Mucosa of descending colon (tissue), 3 donors: Measurements from ENCODE around the gene ELF5. TPM values are rescaled to one million over a fixed set of nuclear protein-coding genes. Genes with fewer than 3 reads are reported as not detected.

Experiments
- ATAC-seq: fragments of 200-7000 bp; cut with Tn5 transposase; one replicate; pipeline ENCODE4 v1.9.1; 2020; ENCODE audit warnings: mild to moderate bottlenecking, moderate library complexity
- DNase-seq, 3 donors: peaks; one replicate each; pipeline ENCODE4 v3.0.0-alpha.2; 2020
- H3K36me3 ChIP-seq: fragments of 200-600 bp; one replicate; pipeline ENCODE4 v1.8.0; 2021; ENCODE audit warnings: low read depth, mild to moderate bottlenecking
- H3K4me1 ChIP-seq: fragments of 200-600 bp; one replicate; pipeline ENCODE4 v1.8.0; 2021; ENCODE audit warnings: low read depth, mild to moderate bottlenecking
- H3K4me3 ChIP-seq: fragments of 200-600 bp; one replicate; pipeline ENCODE4 v1.8.0; 2021; ENCODE audit warnings: mild to moderate bottlenecking
- H3K9me3 ChIP-seq: fragments of 200-600 bp; one replicate; pipeline ENCODE4 v1.8.0; 2021; ENCODE audit warnings: mild to moderate bottlenecking
- CTCF ChIP-seq: fragments of 200-600 bp; IDR thresholded peaks from one replicate; pipeline ENCODE4 v1.8.0; 2022; ENCODE audit warnings: antibody characterized with exemption, mild to moderate bottlenecking
- intact Hi-C, 2 donors: fragments of 100-400 bp; cut with DNase I in 1 of 2; cut with micrococcal nuclease in 1 of 2; formaldehyde crosslinking; loops; one replicate each; pipeline versions ENCODE4 v1.11.0 to v1.11.1; 2022; cut with DNase I, micrococcal nuclease
- total RNA-seq, 3 donors: library from RNA; stranded (reverse); fragmentation: NEBNext Ultra II Directional in 2 of 3; extraction: Animal tissue kit (Norgen Biotek cat#: 25700) in 2 of 3; gene quantifications; one replicate each; pipeline versions ENCODE4 v1.2.1 to v1.2.4, GENCODE V29; 2021 to 2023
- donor health status: DM: no; HTN: no; CAD: no; lungs with moderate emphysema.
- donor health status: DM: no; HTN: no; CAD: no.
- donor health status: DM: no; HTN: yes; CAD: no.

ELF5 gene
- total RNA-seq, 3 donors from 2014 or later, result not detected

DNA sequence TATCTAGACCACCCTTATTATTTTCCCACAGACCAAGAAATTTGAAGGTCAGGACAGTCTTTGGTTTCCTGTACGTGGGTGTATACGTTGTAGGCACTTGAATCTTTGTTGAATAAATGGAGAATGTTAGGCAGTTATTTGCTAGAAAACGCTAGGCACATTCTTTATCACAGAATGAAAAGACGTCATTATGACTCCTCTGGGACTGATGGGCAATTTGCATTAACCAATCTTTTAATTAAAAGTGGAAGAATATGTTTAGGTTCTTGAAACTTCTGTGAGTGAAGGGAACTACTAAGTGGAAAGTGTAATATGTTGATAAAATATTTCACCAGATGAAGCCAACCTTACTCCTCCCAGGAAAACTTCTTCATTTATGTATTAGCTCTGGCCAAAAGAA is 69.2 kb downstream of the ELF5 start:
- no peak for TF ChIP-seq CTCF
- intact Hi-C loops, result no loop called here

GRCh38 chr11:34443136-34443535 is 70.5 kb downstream of the ELF5 start:
- no peak for ATAC-seq
- H3K36me3 ChIP-seq, result no peaks in the 10 kb centered on the region
- intact Hi-C loops, result no loop called here
- peaks cover 9% of the 10 kb centered on the region for H3K4me1 ChIP-seq
- no peak for DNase-seq
- TF ChIP-seq CTCF, result no peak
- H3K4me3 ChIP-seq, result no peak overlapping the region
- no peaks in the 10 kb centered on the region for H3K9me3 ChIP-seq

More for the DNA sequence above, 69.2 kb downstream of the ELF5 start:
- Histone ChIP-seq H3K9me3 (no peaks in the 10 kb centered on the region), H3K4me1 (peaks cover 7% of the 10 kb centered on the region), H3K4me3 (no peak overlapping the region), H3K36me3 (no peaks in the 10 kb centered on the region)
- DNase-seq (no peak), ATAC-seq (no peak)

GRCh38 chr11:34441814-34442213 is 71.8 kb downstream of the ELF5 start:
- intact Hi-C loops, result no loop called here
- H3K36me3 ChIP-seq, result no peaks in the 10 kb centered on the region
- no peak for ATAC-seq
- no peak for DNase-seq
- no peak overlapping the region for H3K4me3 ChIP-seq
- H3K9me3 ChIP-seq, result no peaks in the 10 kb centered on the region
- no peak for TF ChIP-seq CTCF
- H3K4me1 ChIP-seq, result peaks cover 11% of the 10 kb centered on the region

GRCh38 chr11:34439610-34440198 is 73.9 kb downstream of the ELF5 start:
- ATAC-seq, result peak; percentile 17
- intact Hi-C loops, result no loop called here
- H3K4me1 ChIP-seq, result peaks cover 11% of the 10 kb centered on the region
- H3K36me3 ChIP-seq, result no peaks in the 10 kb centered on the region
- DNase-seq, result peak in 1 of 3 donors; percentile 15
- TF ChIP-seq CTCF, result no peak
- no peak overlapping the region for H3K4me3 ChIP-seq
- no peaks in the 10 kb centered on the region for H3K9me3 ChIP-seq

DNA sequence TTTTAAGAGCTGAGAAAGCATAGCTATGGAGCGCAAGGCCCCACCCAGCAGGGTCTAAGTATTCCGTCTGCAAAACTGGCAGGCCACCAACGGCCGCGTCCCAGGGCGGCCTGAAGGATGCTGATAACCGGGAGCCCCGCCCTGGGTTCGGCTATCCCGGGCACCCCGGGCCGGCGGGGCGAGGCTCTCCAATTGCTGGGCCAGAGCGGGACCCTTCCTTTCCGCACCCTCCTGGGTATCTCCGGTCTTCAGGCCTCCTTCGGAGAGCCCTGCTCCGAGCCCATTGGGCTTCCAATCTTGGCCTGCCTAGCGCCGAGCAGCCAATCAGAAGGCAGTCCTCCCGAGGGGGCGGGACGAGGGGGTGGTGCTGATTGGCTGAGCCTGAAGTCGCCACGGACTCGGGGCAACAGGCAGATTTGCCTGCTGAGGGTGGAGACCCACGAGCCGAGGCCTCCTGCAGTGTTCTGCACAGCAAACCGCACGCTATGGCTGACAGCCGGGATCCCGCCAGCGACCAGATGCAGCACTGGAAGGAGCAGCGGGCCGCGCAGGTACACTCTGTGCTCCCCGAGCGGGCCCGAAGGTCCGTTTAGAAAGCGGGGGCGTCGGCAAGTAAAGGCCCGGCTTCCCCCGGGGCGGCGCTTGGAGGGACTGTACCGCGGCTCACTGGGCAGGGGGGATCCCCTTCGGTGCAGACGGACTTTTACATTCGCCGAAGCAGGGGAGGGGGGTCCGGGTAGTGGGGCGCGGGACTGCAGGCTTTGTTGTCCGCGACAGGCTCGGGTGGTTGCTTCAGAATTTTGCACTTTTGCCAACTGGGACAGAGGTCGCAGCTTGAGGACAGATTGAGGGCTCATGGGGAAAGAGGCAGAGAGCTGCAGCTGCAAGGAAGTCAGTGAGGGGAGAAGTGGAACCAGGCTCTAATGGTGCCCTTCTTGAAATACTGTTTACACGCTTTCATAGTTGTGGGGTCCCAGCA is 74.8 kb downstream of the ELF5 start, which contains the start of gene CAT:
Gene CAT (plus strand): TSS at position 406 of the 979 bp plus-strand sequence. CDS start 80 bp downstream, at position 486.
- no peaks in the 10 kb centered on the region for H3K36me3 ChIP-seq
- H3K4me3 ChIP-seq, result peak within 1 kb of the TSS; percentile 74
- intact Hi-C loops, result no loop called here
- DNase-seq, result peak; percentile 98 to 99 (median 98)
- no peak for TF ChIP-seq CTCF
- ATAC-seq, result peak; percentile 98
- peaks cover 11% of the 10 kb centered on the region for H3K4me1 ChIP-seq
- H3K9me3 ChIP-seq, result no peaks in the 10 kb centered on the region
